Measurements from ENCODE around the gene EVX1.

Gene EVX1

GRCh38 chr7:27260211-27260610 is 17.6 kb downstream of the EVX1 start:
- no peak overlapping the region for H3K27ac ChIP-seq
- H3K36me3 ChIP-seq = no peaks in the 10 kb centered on the region
- DNase-seq = no peak
- H3K27me3 ChIP-seq = peaks cover 0 to 4% of the 10 kb centered on the region in 2 donors
- no peaks in the 10 kb centered on the region for H3K9me3 ChIP-seq
- H3K4me3 ChIP-seq = no peak overlapping the region
- intact Hi-C loops (cut with DNase I; ENCODE audit: low total_unique reads) = no loop called here
- H3K4me1 ChIP-seq = no peaks in the 10 kb centered on the region
- TF ChIP-seq CTCF (IDR thresholded peaks at IDR 0.05) = no peak

GRCh38 chr7:27262121-27262520 is 19.5 kb downstream of the EVX1 start:
- DNase-seq = no peak
- no peak overlapping the region for H3K4me3 ChIP-seq
- H3K36me3 ChIP-seq = no peaks in the 10 kb centered on the region
- intact Hi-C loops (cut with DNase I; ENCODE audit: low total_unique reads) = no loop called here
- H3K27me3 ChIP-seq = peaks cover 0 to 3% of the 10 kb centered on the region in 2 donors
- H3K9me3 ChIP-seq = no peaks in the 10 kb centered on the region
- no peak for TF ChIP-seq CTCF (IDR thresholded peaks at IDR 0.05)
- H3K27ac ChIP-seq = no peak overlapping the region
- no peaks in the 10 kb centered on the region for H3K4me1 ChIP-seq

GRCh38 chr7:27263781-27264180 is 21.2 kb downstream of the EVX1 start:
- Histone ChIP-seq H3K36me3 (no peaks in the 10 kb centered on the region), H3K9me3 (no peaks in the 10 kb centered on the region), H3K4me1 (no peaks in the 10 kb centered on the region), H3K27ac (no peak overlapping the region), H3K4me3 (no peak overlapping the region), H3K27me3 (peaks cover 0 to 3% of the 10 kb centered on the region in 2 donors)
- DNase-seq = no peak
- no peak for TF ChIP-seq CTCF (IDR thresholded peaks at IDR 0.05)
- intact Hi-C loops (cut with DNase I; ENCODE audit: low total_unique reads) = no loop called here

GRCh38 chr7:27269455-27269854 is 26.9 kb downstream of the EVX1 start:
- intact Hi-C loops (cut with DNase I; ENCODE audit: low total_unique reads) = no loop called here
- DNase-seq = no peak
- H3K27me3 ChIP-seq = peaks cover 0 to 2% of the 10 kb centered on the region in 2 donors
- no peaks in the 10 kb centered on the region for H3K4me1 ChIP-seq
- H3K4me3 ChIP-seq = no peak overlapping the region
- H3K36me3 ChIP-seq = no peaks in the 10 kb centered on the region
- H3K27ac ChIP-seq = no peak overlapping the region
- no peak for TF ChIP-seq CTCF (IDR thresholded peaks at IDR 0.05)
- H3K9me3 ChIP-seq = peaks cover 0 to 34% (median 9%) of the 10 kb centered on the region in 3 donors

- Histone ChIP-seq H3K9me3 (peaks cover 0 to 34% (median 9%) of the 10 kb centered on the region in 3 donors), H3K36me3 (no peaks in the 10 kb centered on the region), H3K27me3 (peaks cover 0 to 2% of the 10 kb centered on the region in 2 donors), H3K4me1 (no peaks in the 10 kb centered on the region), H3K27ac (no peak overlapping the region), H3K4me3 (no peak overlapping the region)
- TF ChIP-seq CTCF (IDR thresholded peaks at IDR 0.05) = no peak
- no peak for DNase-seq
- intact Hi-C loops (cut with DNase I; ENCODE audit: low total_unique reads) = no loop called here
Measured at GRCh38 chr7:27271384-27271783, 28.8 kb downstream of the EVX1 start.

- H3K27ac ChIP-seq = no peak overlapping the region
- H3K27me3 ChIP-seq = no peaks in the 10 kb centered on the region
- intact Hi-C loops (cut with DNase I; ENCODE audit: low total_unique reads) = no loop called here
- no peaks in the 10 kb centered on the region for H3K4me1 ChIP-seq
- no peak for TF ChIP-seq CTCF (IDR thresholded peaks at IDR 0.05)
- H3K9me3 ChIP-seq = peaks cover 0 to 13% (median 0%) of the 10 kb centered on the region in 3 donors
- no peak overlapping the region for H3K4me3 ChIP-seq
- no peak for DNase-seq
- no peaks in the 10 kb centered on the region for H3K36me3 ChIP-seq
Measured at GRCh38 chr7:27277628-27278027, 35.0 kb downstream of the EVX1 start.

All from tibial artery (tissue), 4 donors.